H1 (cell line): ENCODE measurements around the gene PEPD. TPM values are rescaled to one million over a fixed set of nuclear protein-coding genes. Genes with fewer than 3 reads are reported as not detected.

Source experiments
- HDAC6 ChIP-seq: IDR thresholded peaks from one replicate; pipeline ENCODE4 v1.7.1; 2012; ENCODE audit warnings: low read depth, mild to moderate bottlenecking, inconsistent platforms, low read length, moderate library complexity
- POLR2A ChIP-seq, 2 experiments: IDR thresholded peaks; 1 replicate in 1 of 2; 2 replicates in 1 of 2; pipeline ENCODE4 v1.6.1; 2011; ENCODE audit warnings: low read depth in 2 of 2, low read length in 2 of 2, mild to moderate bottlenecking in 2 of 2; ENCODE audit errors: control extremely low read depth in 1 of 2
- USF2 ChIP-seq: IDR thresholded peaks from 2 replicates; pipeline ENCODE4 v1.6.1; 2011; ENCODE audit warnings: low read length, improper control_type of control experiment
- polyA plus RNA-seq, 7 experiments: library from polyadenylated mRNA; depleted of rRNA in 3 of 7; stranded (reverse) in 5 of 7; unstranded in 2 of 7; fragments of >200 nt in 5 of 7; fragments of 200-250 nt in 2 of 7; gene quantifications; 1 replicate in 5 of 7; 2 replicates in 1 of 7; 4 replicates in 1 of 7; pipeline versions ENCODE4 v1.2.1 to v1.2.3, GENCODE V29; 2011 to 2013; ENCODE audit warnings: missing spikeins in 2 of 7, mixed read lengths in 2 of 7
- total RNA-seq: library from RNA; stranded (reverse); fragmentation: NEBNext Ultra II Directional; extraction: Animal tissue kit (Norgen Biotek cat#: 25700); gene quantifications from 2 replicates; pipeline ENCODE4 v1.2.1, GENCODE V29; 2021
- TF ChIP-seq, protein P1 (sequence below), 3 experiments: IDR thresholded peaks; 1 replicate in 2 of 3; 2 replicates in 1 of 3; pipeline versions ENCODE4 v1.5.1 to v1.6.1; 2011; ENCODE audit warnings: low read length in 3 of 3, mild to moderate bottlenecking in 3 of 3, inconsistent platforms in 2 of 3, low read depth in 1 of 3, moderate library complexity in 1 of 3; ENCODE audit not compliant: insufficient read depth in 1 of 3; ENCODE audit errors: control extremely low read depth in 1 of 3

Gene PEPD
- total and polyA plus RNA-seq, 2 of the 8 experiments (the other 6 are each of a cell fraction or from before 2014, with no cell fraction given) = 84.1 to 178 TPM

GRCh38 chr19:33385956-33386355, 135.6 kb downstream of the PEPD start (continued):
- TF ChIP-seq, protein P1, sequence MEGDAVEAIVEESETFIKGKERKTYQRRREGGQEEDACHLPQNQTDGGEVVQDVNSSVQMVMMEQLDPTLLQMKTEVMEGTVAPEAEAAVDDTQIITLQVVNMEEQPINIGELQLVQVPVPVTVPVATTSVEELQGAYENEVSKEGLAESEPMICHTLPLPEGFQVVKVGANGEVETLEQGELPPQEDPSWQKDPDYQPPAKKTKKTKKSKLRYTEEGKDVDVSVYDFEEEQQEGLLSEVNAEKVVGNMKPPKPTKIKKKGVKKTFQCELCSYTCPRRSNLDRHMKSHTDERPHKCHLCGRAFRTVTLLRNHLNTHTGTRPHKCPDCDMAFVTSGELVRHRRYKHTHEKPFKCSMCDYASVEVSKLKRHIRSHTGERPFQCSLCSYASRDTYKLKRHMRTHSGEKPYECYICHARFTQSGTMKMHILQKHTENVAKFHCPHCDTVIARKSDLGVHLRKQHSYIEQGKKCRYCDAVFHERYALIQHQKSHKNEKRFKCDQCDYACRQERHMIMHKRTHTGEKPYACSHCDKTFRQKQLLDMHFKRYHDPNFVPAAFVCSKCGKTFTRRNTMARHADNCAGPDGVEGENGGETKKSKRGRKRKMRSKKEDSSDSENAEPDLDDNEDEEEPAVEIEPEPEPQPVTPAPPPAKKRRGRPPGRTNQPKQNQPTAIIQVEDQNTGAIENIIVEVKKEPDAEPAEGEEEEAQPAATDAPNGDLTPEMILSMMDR (IDR thresholded peaks at IDR 0.05; ENCODE audit: control extremely low read depth in 1 of 3, insufficient read depth in 1 of 3, low read depth in 1 of 3, low read length in 3 of 3) = no peak
- TF ChIP-seq POLR2A (IDR thresholded peaks at IDR 0.05; ENCODE audit: control extremely low read depth in 1 of 2, low read depth in 2 of 2, low read length in 2 of 2) = no peak
- TF ChIP-seq HDAC6 = no peak
- TF ChIP-seq USF2 = no peak
